ENCODE data around the gene TMEM150C.

GRCh38 chr4:82473621-82474164 is 88.1 kb downstream of the TMEM150C start:
- no peak for TF ChIP-seq CTCF (IDR thresholded peaks at IDR 0.05)
- TF ChIP-seq POLR2A (IDR thresholded peaks at IDR 0.05) = no peak
- TF ChIP-seq EP300 (IDR thresholded peaks at IDR 0.05) = no peak
